GM19467 (cell line): Measurements from ENCODE around the gene NBEA.
"Not testable (repeated sequence)": the region's sequence is repeated elsewhere in the genome, so short reads cannot be mapped to it uniquely, and the experiment has no call there.

Source experiments
- ATAC-seq: cut with Tn5 transposase; IDR thresholded peaks from one replicate; pipeline ENCODE4 v1.9.1; 2021; ENCODE audit warnings: mild to moderate bottlenecking, moderate library complexity; ENCODE audit not compliant: unreplicated experiment

Gene NBEA

DNA sequence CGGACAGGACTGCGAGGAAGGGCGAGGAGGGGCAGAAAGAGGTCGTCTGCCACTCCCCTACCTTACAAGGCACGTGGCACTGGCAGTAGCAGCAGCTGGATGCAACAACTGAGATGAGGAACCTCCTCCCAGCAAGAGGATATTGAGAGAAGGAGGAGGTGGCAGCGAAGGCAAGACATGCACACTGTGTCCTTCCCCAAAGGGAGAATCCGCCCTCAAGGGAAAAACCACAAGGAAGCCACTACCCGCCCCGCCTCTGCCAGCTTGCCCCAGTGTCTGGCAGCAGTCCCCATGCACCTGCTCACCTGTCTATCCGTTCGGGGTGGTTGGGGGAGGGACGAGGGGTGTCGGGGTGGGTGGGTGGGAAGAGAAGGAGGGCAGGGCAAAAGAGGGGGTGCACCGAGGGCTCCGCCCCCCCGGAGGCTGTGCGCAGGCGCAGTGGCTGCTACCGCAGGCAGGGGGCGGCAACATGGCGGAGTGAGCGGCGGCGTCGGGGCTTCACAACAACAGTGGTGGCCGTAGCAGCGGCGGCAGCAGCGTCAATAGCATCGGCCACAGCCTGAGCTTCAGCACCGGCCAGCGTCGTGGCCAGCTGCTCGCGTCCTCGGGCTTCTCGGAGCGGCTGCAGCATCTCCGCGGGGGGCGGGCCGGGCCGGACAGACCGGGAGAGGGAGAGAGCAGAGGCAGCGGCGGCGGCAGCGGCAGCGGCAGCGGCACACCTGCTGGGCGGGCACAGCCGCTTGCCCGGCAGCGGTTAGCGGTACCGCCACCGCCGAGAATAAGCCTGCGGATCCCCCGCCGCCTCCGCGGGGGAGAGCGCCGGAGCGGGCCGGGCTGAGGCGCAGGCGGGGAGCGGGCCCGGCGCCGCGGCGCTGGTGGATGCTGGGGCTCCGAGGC is at the start of gene NBEA:
NBEA (plus strand) TSS at position 436 of the 897 bp plus-strand sequence. CDS start 551 bp downstream, outside the sequence.
- peak; percentile 61 for ATAC-seq

- ATAC-seq, result no peak
Observed at GRCh38 chr13:34894756-34895155, 47.3 kb upstream of the NBEA start.

- ATAC-seq, result no peak
Observed at GRCh38 chr13:34897220-34897619, 44.9 kb upstream of the NBEA start.

DNA sequence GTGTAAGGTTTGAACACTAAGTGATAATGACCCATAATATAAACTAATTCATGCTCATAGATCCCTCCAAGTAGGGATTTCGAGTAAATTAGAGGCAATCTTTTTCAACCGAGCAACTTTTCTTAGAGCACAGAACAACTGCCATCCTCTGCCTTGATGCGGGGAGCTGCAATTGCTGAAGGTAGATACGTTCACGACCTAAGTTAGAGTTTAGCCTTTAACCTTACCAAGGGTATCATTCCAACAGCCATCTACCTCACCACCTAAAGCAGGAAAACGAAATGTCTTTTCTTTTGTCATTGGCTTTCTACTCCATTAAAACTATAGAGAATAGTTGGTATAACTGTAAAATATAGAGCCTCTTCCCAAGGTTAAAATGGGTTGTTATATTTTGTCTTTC is 42.2 kb upstream of the NBEA start:
- ATAC-seq, result no peak

DNA sequence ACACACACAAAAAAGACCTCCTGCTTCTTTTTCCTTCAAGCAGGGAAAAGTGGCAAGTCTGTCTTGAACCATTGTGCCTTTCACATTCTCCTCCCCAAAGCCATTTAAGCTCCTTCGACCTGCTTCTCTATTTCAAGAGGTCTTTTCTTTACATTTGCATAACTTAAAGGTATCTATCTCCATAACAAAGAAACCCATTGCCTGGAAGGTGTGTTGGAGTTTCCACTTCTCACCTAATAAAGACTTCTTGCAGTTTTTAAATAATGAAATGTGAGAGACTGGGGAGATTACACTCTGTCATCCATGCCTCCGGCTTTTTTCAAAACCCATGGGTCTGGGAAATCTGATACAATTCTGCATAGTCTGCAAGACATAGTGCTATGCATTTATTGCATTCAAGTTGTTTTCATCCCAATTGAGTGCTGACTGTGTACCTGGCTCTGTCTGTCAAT is 41.8 kb upstream of the NBEA start:
- ATAC-seq, result no peak

- no peak for ATAC-seq
Observed at GRCh38 chr13:34901572-34901971, 40.5 kb upstream of the NBEA start.

GRCh38 chr13:34911159-34911558 is 30.9 kb upstream of the NBEA start:
- ATAC-seq, result no peak

DNA sequence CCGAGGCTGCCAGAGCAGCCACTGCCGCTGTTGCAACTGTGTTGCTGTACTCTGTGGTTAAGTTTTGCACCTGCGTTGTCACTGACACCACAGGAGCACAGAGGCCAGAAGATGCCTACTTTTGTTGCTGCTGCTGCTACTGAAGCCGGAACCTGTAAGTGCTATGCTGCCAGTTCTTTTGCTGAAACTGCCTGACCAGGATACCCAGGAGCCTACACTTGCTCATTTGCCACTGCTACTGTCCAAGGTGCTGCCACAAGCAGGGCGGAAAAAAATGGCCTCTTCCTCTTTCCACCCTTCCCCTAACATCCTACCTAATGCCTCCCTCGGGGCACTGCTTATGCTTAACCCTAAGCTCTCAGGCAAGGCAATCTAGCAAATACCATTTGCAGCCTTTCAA is 29.0 kb upstream of the NBEA start:
- ATAC-seq, result no peak

GRCh38 chr13:34914416-34914815 is 27.7 kb upstream of the NBEA start:
- ATAC-seq, result no peak

GRCh38 chr13:34926508-34926907 is 15.6 kb upstream of the NBEA start:
- ATAC-seq, result no peak

GRCh38 chr13:34928676-34929075 is 13.4 kb upstream of the NBEA start:
- ATAC-seq, result not testable (repeated sequence)

GRCh38 chr13:34931572-34931971 is 10.5 kb upstream of the NBEA start:
- no peak for ATAC-seq

DNA sequence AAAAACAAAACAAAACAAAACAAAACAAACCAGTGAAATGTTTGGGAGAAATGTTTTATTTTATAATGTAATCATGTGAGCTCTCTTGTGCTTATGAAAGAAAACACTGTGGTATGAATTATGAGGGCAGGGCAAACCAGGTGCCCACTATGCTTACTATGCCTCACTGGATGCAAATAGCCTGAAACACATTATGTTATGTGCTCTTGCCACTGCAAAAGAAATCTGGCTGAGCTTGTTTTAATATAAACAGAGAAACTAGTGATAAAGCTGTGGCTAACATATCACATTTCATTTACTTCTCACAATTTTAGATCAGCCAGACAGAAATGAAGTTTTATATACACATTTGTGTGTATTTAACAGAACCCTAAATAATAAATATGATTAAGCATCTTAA is 8.7 kb upstream of the NBEA start:
- no peak for ATAC-seq

- ATAC-seq, result no peak
Observed at GRCh38 chr13:34933786-34934185, 8.3 kb upstream of the NBEA start.

DNA sequence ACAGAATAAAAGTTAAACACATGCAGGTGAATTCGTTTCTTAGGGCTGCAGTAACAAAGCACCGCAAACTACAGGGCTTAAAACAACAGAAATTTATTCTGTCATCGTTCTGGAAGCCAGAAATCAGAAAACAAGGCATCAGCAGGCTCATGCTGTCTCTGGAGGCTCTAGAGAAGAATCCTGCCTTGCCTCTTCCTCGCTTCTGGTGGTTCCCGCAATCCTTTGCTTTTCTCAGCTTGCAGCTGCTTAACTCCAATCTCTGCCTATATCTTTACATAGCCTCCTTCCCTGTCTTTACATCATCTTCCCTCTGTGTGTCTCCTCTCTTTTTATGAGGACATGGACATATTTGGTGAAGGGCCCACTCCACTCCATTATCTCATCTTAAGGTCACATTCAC is 6.2 kb upstream of the NBEA start:
- ATAC-seq, result no peak

DNA sequence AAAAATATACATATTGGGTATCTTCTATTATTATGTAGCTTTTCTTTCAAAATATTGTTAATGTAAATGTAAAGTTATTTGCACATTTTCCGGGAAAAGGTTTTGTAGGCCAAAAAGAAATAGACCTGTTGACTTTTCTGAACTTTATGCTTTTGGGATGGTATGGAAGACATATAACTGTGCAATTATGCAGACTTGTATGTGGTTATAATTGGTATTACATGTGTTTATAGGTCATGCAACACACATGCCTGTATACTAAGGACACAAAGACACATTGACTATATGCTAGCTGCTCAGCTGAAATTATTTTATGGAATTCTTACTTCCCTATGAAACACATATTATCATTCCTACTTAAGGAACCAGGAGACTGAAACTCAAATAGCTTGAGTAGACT is 2.3 kb upstream of the NBEA start:
- no peak for ATAC-seq

DNA sequence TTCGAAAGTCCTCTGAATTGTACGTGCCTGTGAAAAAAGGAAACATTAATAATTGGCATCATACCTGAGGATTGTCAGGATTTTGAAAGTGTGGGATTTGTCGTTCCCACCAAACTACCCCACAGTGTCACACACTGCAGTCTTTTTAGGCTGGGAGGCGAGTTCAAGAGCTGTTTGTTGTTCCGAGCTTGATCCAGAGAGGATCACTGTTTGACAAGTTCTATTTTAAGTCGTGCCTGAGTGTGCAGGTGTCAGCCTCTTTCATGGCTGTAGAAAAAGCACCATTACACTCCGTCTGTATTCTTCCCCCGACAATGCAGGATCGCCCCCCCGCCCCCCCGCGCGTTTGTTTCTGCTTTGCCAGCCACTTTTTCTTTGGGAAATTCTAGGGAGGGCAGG is 635 bp upstream of the NBEA start:
- ATAC-seq, result no peak

GRCh38 chr13:34942732-34943435 is 814 bp downstream of the NBEA start:
- peak; percentile 22 for ATAC-seq

GRCh38 chr13:34943436-34944273 is 1.6 kb downstream of the NBEA start:
- ATAC-seq, result no peak

- ATAC-seq, result no peak
Observed at GRCh38 chr13:34944274-34944634, 2.2 kb downstream of the NBEA start.

GRCh38 chr13:34944751-34945150 is 2.7 kb downstream of the NBEA start:
- no peak for ATAC-seq
